ENCODE results near the gene NHSL2.

- TF ChIP-seq CTCF (IDR thresholded peaks at IDR 0.05; ENCODE audit: low read depth, low read length) (no peak), EZH2phosphoT487 (IDR thresholded peaks at IDR 0.05; ENCODE audit: low read depth) (no peak)
These were observed 219.0 kb downstream of the NHSL2 start for GRCh38 chrX:72129661-72130060.
